Measurements from ENCODE around the gene ZNF597.

ZNF597 gene

DNA sequence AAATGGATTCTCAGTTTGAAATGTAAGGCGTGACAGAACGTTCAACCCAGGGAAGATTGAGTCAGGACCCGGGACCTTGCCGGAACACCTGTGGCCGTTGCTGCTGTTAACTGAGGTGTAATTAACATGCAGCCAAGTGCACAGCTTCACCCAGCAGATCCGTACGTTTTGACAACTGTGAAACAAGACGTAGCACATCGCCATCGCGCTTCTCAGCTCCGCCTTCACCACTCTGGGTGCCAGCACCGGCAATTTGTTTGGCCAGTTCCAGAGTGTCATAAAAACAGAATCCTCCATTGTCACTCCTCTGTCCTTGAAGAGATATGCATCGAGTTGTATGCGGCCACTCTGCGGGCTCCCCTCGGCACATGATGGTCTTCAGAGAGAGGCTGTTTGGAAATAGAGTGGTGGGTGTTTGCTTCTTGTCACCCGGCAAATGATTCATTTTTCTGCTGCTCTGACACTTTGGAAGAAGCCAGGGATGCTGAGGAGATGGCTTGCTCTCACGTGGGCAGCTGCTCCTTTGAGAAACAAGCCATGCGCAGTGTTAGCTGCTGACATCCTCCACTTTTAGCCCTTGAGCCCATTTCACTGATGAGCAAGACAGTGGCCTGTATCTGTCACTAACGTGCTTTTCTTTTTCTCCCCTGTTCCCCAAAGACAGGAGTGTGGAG is 22.7 kb upstream of the ZNF597 start:
- TF ChIP-seq POLR2A (IDR thresholded peaks at IDR 0.05; ENCODE audit: extremely low read depth, insufficient read length) (no peak), MYC (IDR thresholded peaks at IDR 0.05; ENCODE audit: low read depth, low read length) (no peak), MAX (IDR thresholded peaks at IDR 0.05; ENCODE audit: low read depth, low read length) (no peak)
- TF ChIP-seq, protein P1, sequence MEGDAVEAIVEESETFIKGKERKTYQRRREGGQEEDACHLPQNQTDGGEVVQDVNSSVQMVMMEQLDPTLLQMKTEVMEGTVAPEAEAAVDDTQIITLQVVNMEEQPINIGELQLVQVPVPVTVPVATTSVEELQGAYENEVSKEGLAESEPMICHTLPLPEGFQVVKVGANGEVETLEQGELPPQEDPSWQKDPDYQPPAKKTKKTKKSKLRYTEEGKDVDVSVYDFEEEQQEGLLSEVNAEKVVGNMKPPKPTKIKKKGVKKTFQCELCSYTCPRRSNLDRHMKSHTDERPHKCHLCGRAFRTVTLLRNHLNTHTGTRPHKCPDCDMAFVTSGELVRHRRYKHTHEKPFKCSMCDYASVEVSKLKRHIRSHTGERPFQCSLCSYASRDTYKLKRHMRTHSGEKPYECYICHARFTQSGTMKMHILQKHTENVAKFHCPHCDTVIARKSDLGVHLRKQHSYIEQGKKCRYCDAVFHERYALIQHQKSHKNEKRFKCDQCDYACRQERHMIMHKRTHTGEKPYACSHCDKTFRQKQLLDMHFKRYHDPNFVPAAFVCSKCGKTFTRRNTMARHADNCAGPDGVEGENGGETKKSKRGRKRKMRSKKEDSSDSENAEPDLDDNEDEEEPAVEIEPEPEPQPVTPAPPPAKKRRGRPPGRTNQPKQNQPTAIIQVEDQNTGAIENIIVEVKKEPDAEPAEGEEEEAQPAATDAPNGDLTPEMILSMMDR (IDR thresholded peaks at IDR 0.05; ENCODE audit: low read depth, low read length): no peak
- DNase-seq (ENCODE audit: low read depth): no peak
- H3K4me3 ChIP-seq (ENCODE audit: low read depth, low read length): no peak overlapping the region

DNA sequence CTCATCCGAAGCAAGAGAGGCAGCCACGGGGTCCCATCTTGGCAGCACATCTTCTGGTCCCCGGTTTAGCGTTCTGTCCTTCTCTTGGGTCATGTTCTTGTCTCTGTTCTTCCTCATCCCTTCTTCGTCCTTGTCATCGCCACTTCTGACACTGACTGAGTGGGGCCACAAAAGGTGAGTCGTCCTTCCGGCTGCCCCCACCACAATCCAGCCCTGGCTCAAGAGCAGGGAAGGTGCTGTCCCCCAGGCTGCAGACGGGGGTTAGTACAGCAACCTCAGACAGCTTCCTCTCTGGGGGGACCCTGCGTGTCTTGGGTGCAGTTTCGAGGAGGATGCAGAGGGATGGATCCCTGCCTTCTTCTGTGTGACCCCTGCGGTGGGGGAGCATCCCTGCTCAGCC is 22.0 kb upstream of the ZNF597 start:
- no peak for DNase-seq (ENCODE audit: low read depth)
- TF ChIP-seq, protein P1 (IDR thresholded peaks at IDR 0.05; ENCODE audit: low read depth, low read length): no peak
- no peak for TF ChIP-seq MYC (IDR thresholded peaks at IDR 0.05; ENCODE audit: low read depth, low read length)
- no peak overlapping the region for H3K4me3 ChIP-seq (ENCODE audit: low read depth, low read length)

GRCh38 chr16:3461151-3461550 is 17.8 kb upstream of the ZNF597 start:
- TF ChIP-seq, protein P1 (IDR thresholded peaks at IDR 0.05; ENCODE audit: low read depth, low read length): no peak
- TF ChIP-seq MYC (IDR thresholded peaks at IDR 0.05; ENCODE audit: low read depth, low read length) (no peak), MAX (IDR thresholded peaks at IDR 0.05; ENCODE audit: low read depth, low read length) (no peak), POLR2A (IDR thresholded peaks at IDR 0.05; ENCODE audit: extremely low read depth, insufficient read length) (no peak)
- DNase-seq (ENCODE audit: low read depth): peak; percentile 69
- peak overlapping the region; percentile 28 for H3K4me3 ChIP-seq (ENCODE audit: low read depth, low read length)

GRCh38 chr16:3460585-3460984 is 17.3 kb upstream of the ZNF597 start:
- peak overlapping the region; percentile 28 for H3K4me3 ChIP-seq (ENCODE audit: low read depth, low read length)
- no peak for DNase-seq (ENCODE audit: low read depth)
- no peak for TF ChIP-seq MYC (IDR thresholded peaks at IDR 0.05; ENCODE audit: low read depth, low read length)
- TF ChIP-seq, protein P1 (IDR thresholded peaks at IDR 0.05; ENCODE audit: low read depth, low read length): no peak
- TF ChIP-seq POLR2A (IDR thresholded peaks at IDR 0.05; ENCODE audit: extremely low read depth, insufficient read length): no peak
- TF ChIP-seq MAX (IDR thresholded peaks at IDR 0.05; ENCODE audit: low read depth, low read length): no peak

DNA sequence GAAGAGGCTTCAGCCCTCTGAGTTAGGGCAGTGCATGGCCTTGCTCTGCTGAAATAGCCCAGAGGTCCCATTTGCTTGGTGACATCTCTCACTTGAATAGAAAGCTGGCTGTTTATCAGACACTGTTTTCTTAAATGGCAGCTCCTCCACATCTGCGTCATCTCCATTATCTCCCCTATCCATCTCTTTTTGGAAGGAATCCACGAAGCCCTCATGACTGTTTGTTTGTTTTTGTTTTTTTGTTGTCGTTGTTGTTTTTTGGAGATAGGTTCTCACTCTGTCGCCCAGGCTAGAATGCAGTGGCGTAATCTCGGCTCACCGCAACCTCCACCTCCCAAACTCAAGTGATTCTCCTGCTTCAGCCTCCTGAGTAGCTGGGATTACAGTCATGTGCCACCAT is 16.8 kb upstream of the ZNF597 start:
- TF ChIP-seq, protein P1 (IDR thresholded peaks at IDR 0.05; ENCODE audit: low read depth, low read length): no peak
- TF ChIP-seq MYC (IDR thresholded peaks at IDR 0.05; ENCODE audit: low read depth, low read length): no peak
- TF ChIP-seq POLR2A (IDR thresholded peaks at IDR 0.05; ENCODE audit: extremely low read depth, insufficient read length): no peak
- TF ChIP-seq MAX (IDR thresholded peaks at IDR 0.05; ENCODE audit: low read depth, low read length): no peak
- H3K4me3 ChIP-seq (ENCODE audit: low read depth, low read length): no peak overlapping the region
- DNase-seq (ENCODE audit: low read depth): no peak
